Cortex of kidney (tissue), 1 donor: ENCODE measurements around the gene HAO2.

Source experiments
- DNase-seq: peaks from one replicate; lab custom pipeline; 2025; lab: John Stamatoyannopoulos, UW

Gene HAO2

DNA sequence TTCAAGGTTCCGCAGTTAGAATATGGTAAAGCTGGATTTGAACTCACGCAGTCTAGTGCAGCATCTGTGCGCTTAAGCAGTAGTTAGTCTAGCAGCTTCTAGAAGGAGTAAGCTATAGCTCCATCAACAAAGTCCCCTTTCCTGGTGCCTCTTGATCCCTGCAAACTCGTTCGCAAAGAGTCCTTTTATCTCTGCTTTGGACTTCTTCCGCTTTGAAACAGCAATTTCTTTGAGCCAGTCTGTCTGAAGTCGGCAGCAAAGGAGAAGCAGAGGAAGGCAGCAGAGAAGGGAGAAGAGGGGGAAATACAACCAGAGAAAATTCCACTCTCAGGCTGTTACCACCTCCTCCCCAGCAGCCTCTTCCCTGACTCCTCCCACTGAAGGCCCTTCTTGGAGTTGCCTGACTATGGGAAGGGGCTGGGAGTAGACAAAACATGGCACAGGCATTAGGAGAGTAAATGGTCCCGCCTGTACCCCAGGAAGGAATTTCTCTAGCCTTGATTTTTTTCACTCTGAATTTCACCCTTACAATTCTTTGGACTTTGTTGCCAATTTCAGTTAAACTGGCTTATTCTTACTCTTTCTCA, 72.2 kb downstream of the HAO2 start:
- DNase-seq, result no peak

DNA sequence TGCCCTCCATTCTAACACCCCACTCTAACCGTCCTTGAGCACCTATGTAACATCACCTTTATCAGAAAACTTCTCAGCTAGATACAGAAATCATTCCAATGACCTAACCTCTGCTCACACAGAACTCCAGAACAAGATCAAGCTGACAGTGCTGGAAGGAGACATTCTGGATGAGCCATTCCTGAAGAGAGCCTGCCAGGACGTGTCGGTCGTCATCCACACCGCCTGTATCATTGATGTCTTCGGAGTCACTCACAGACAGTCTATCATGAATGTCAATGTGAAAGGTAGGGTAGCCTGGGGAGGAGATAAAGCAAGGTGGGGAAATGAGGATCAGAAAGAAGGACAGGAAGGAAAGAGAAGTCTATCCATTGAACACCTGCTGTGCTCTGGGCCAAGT, 74.2 kb downstream of the HAO2 start:
- no peak for DNase-seq
